ENCODE results near the gene CDK5RAP3. TPM values are rescaled to one million over a fixed set of nuclear protein-coding genes. Genes with fewer than 3 reads are reported as not detected.

The CDK5RAP3 gene
- total and polyA plus RNA-seq, 2 donors (not counting 3 experiments of a cell fraction or from before 2014, with no cell fraction given), result 109 to 139 TPM

- Histone ChIP-seq H3K79me2 (ENCODE audit: control insufficient read depth, insufficient read depth, low read length) (no peaks in the 10 kb centered on the region), H3K4me2 (ENCODE audit: insufficient read depth, low read length) (no peak overlapping the region), H3K27ac (ENCODE audit: insufficient read depth, low read depth, low read length) (no peak overlapping the region), H3K4me1 (ENCODE audit: control insufficient read depth, extremely low read depth, insufficient read depth, low read length) (peaks cover 8% of the 10 kb centered on the region), H2AFZ (ENCODE audit: low read depth, low read length) (no peak overlapping the region), H4K20me1 (replicated peaks; ENCODE audit: control insufficient read depth, extremely low read depth, insufficient read depth, low read length) (no peaks in the 10 kb centered on the region), H3K9ac (replicated peaks; ENCODE audit: extremely low read depth, insufficient read depth, low read length) (no peak overlapping the region), H3K36me3 (ENCODE audit: control insufficient read depth in 2 of 2, extremely low read depth in 1 of 2, insufficient read depth in 2 of 2, low read length in 2 of 2) (no peaks in the 10 kb centered on the region), H3K4me3 (replicated peaks in 1 of 3; ENCODE audit: insufficient read depth in 1 of 3, low read depth in 1 of 3, low read length in 3 of 3) (no peak overlapping the region), H3K9me1 (replicated peaks; ENCODE audit: control insufficient read depth, extremely low read depth, insufficient read depth, low read length) (no peaks in the 10 kb centered on the region), H3K9me3 (replicated peaks; ENCODE audit: control insufficient read depth, insufficient read depth, low read length) (no peaks in the 10 kb centered on the region), H3K27me3 (ENCODE audit: control insufficient read depth in 2 of 2, insufficient read depth in 2 of 2, low read length in 2 of 2) (no peaks in the 10 kb centered on the region)
- ChIA-PET CTCF (interaction anchor here (0.6 to 7.3 kb wide), 14 partner anchors 11 to 588 kb away, joined by 3 to 210 read pairs (median 6); no protein-coding TSS in a partner anchor), POLR2A (interaction anchor here (1.2 kb wide), 1 partner anchor 18 kb away, joined by 6 read pairs; the partner anchor contains the start of gene NFE2L1)
- intact Hi-C loops (cut with micrococcal nuclease), result no loop called here
- DNase-seq (ENCODE audit: low read depth, low spot score) (no peak), FAIRE-seq (peak; percentile 74)
- dilution Hi-C loops (cut with MboI; ENCODE audit: extremely low pct_ligation_motif_present, low sequenced_read_pairs), result no loop called here
- TF ChIP-seq POLR2A (IDR thresholded peaks at IDR 0.05; ENCODE audit: low read depth, low read length) (no peak), MYC (IDR thresholded peaks at IDR 0.05; ENCODE audit: low read depth, low read length) (no peak), MAX (IDR thresholded peaks at IDR 0.05; ENCODE audit: insufficient read depth, insufficient read length) (no peak), POLR2AphosphoS5 (IDR thresholded peaks at IDR 0.05; ENCODE audit: insufficient read depth, low read depth, low read length) (no peak)
- BruUV-seq (replicated peaks), result no TSS peak
These were observed 59.6 kb downstream of the CDK5RAP3 start for GRCh38 chr17:48030531-48030930.

Other genes with a start within 250 kb of the CDK5RAP3 start
- gene TBX21, start 237.9 kb upstream of the CDK5RAP3 start, total RNA-seq, result not detected in 2 replicates
- not detected in 2 replicates for gene TBX21, start 237.9 kb upstream of the CDK5RAP3 start, polyA plus RNA-seq
- gene OSBPL7, start 149.3 kb upstream of the CDK5RAP3 start, total RNA-seq, result 26.7 and 29.1 TPM in 2 replicates
- 16.2 and 19.2 TPM in 2 replicates for gene OSBPL7, start 149.3 kb upstream of the CDK5RAP3 start, polyA plus RNA-seq
- gene MRPL10, start 139.6 kb upstream of the CDK5RAP3 start, total RNA-seq, result 38.5 and 43.4 TPM in 2 replicates
- gene MRPL10, start 139.6 kb upstream of the CDK5RAP3 start, polyA plus RNA-seq, result 84.0 and 88.1 TPM in 2 replicates
- 0.42 TPM in 1 of 2 replicates, not detected in the other for gene LRRC46, start 139.4 kb upstream of the CDK5RAP3 start, total RNA-seq
- 0.13 and 0.36 TPM in 2 replicates for gene LRRC46, start 139.4 kb upstream of the CDK5RAP3 start, polyA plus RNA-seq
- gene SCRN2, start 129.8 kb upstream of the CDK5RAP3 start, total RNA-seq, result 31.1 and 31.7 TPM in 2 replicates
- gene SCRN2, start 129.8 kb upstream of the CDK5RAP3 start, polyA plus RNA-seq, result 47.6 and 48.9 TPM in 2 replicates
- 0.90 and 1.3 TPM in 2 replicates for gene SP6, start 120.0 kb upstream of the CDK5RAP3 start, total RNA-seq
- 0.11 and 0.13 TPM in 2 replicates for gene SP6, start 120.0 kb upstream of the CDK5RAP3 start, polyA plus RNA-seq
- 18.5 and 18.6 TPM in 2 replicates for gene SP2, start 74.9 kb upstream of the CDK5RAP3 start, total RNA-seq
- 10.4 and 11.2 TPM in 2 replicates for gene SP2, start 74.9 kb upstream of the CDK5RAP3 start, polyA plus RNA-seq
- 20.6 and 22.0 TPM in 2 replicates for gene PNPO, start 29.5 kb upstream of the CDK5RAP3 start, total RNA-seq
- 19.7 and 22.1 TPM in 2 replicates for gene PNPO, start 29.5 kb upstream of the CDK5RAP3 start, polyA plus RNA-seq
- gene PRR15L, start 13.2 kb upstream of the CDK5RAP3 start, total RNA-seq, result not detected in 2 replicates
- not detected in 2 replicates for gene PRR15L, start 13.2 kb upstream of the CDK5RAP3 start, polyA plus RNA-seq
- gene COPZ2, start 66.7 kb downstream of the CDK5RAP3 start, total RNA-seq, result 12.5 and 16.3 TPM in 2 replicates
- 13.4 and 28.1 TPM in 2 replicates for gene COPZ2, start 66.7 kb downstream of the CDK5RAP3 start, polyA plus RNA-seq
- gene NFE2L1, start 77.2 kb downstream of the CDK5RAP3 start, total RNA-seq, result 204 and 236 TPM in 2 replicates
- gene NFE2L1, start 77.2 kb downstream of the CDK5RAP3 start, polyA plus RNA-seq, result 187 and 196 TPM in 2 replicates
- 95.2 and 102 TPM in 2 replicates for gene CBX1, start 130.4 kb downstream of the CDK5RAP3 start, total RNA-seq
- 15.0 and 20.4 TPM in 2 replicates for gene CBX1, start 130.4 kb downstream of the CDK5RAP3 start, polyA plus RNA-seq
- 23.4 and 26.4 TPM in 2 replicates for gene SNX11, start 136.7 kb downstream of the CDK5RAP3 start, total RNA-seq
- 22.0 and 26.2 TPM in 2 replicates for gene SNX11, start 136.7 kb downstream of the CDK5RAP3 start, polyA plus RNA-seq